Left ventricle myocardium superior (tissue), 1 donor: ENCODE measurements around the gene MED13L. TPM values are rescaled to one million over a fixed set of nuclear protein-coding genes. Genes with fewer than 3 reads are reported as not detected.
A peak's percentile ranks its signal among the peaks of the same experiment; 100 is the strongest.
"Not testable (repeated sequence)": the region's sequence is repeated elsewhere in the genome, so short reads cannot be mapped to it uniquely, and the experiment has no call there.

Experiments
- ATAC-seq: fragments of 200-7000 bp; cut with Tn5 transposase; one replicate; pipeline ENCODE4 v1.9.1; 2020; ENCODE audit warnings: mild to moderate bottlenecking, moderate library complexity
- DNase-seq: peaks from one replicate; pipeline ENCODE4 v3.0.0-alpha.2; 2020
- intact Hi-C: fragments of 100-400 bp; cut with micrococcal nuclease; formaldehyde crosslinking; loops from one replicate; pipeline ENCODE4 v1.11.0; 2022
- total RNA-seq: library from RNA; stranded (reverse); fragmentation: NEBNext Ultra II Directional; extraction: Animal tissue kit (Norgen Biotek cat#: 25700); gene quantifications from one replicate; pipeline ENCODE4 v1.2.1, GENCODE V29; 2021
- donor health status: DM: no; HTN: yes; CAD: no; lungs with severe emphysema.

The MED13L gene
- total RNA-seq, 1 donor from 2014 or later = 64.0 TPM

DNA sequence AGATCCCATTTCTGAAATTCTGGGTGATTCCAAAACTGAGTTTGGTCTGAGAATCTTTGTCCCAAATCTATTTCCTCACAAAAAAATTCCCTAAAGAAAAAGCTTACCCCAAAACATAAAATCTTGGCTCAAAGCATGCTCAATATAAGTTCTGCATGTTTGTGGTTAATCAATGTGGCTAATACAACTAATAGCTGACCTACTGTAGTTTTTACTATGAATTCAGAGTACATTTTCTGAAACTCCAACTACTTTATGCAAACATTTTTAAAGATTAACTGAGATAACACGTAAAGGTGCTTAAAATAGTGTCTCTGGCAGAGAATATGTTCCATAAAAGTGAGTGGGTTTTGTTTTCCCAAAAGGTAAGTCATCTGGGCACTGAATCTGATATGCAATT is 133.1 kb downstream of the MED13L start:
- intact Hi-C loops = loop anchor here (10.0 kb wide), 2 partner anchors 80 to 130 kb away; no protein-coding TSS in a partner anchor
- ATAC-seq = no peak

DNA sequence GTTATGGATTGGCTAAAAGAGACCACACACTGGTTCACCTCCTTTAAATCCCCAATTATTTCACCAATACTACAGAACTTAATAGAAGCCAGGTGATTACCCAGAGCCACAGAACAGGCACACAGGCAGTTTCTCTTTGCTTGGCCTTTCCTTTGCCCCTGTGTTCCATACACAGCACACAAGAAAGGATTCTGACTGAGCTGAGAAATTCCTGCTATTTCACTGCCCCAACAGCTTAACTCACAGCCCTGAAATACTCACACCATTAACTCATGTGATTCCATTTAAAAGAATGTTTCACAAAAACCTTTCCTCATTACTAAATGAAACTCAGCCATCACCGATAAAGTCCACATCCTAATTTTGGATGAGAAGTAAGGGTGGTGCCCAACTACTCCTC is 133.6 kb downstream of the MED13L start:
- peak; percentile 55 for ATAC-seq
- no peak for DNase-seq
- intact Hi-C loops = loop anchor here (10.0 kb wide), 2 partner anchors 81 to 129 kb away; no protein-coding TSS in a partner anchor

More for the DNA sequence above, 133.1 kb downstream of the MED13L start:
- no peak for DNase-seq

DNA sequence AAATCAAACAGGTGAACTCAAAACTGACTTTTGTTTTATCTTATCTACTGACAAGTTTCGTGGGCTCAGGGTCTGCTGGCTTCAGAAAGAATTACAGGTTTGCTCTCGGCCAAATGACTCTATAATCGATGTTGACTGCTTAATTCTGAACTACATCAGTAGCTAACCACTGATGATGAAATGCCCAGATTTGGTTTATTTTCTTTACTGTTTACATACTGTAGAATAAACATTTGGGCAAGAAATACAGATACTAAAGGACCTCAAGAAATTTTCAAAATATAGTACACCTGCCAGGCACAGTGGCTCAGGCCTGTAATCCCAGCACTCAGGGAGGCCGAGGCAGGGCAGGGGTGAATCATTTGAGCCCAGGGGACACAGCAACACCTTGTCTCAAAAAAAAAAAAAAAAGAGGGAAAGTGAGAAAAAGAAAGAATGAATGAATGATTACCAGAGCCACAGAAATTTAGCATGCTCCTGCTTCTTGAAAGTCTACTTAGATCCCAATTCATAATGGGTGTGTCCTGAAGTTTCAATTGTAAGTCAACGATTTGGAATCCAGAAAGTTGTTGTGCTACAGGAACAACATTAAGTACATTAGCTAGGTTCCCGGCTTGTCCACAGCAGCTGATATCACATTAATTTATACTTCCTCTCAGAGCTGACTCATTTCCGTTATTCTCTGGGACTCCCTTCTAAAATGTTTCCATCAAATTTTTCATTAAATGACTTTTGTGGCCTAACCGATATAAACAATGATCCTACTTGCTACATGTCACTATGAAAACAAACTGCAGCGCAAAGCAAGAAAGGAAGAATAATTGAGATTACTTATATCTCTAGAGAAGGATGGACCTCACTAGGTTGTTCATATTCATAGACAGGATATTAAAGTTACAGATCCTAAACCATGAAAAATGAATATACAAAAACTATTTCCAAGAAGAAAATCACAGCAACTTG is 134.3 kb downstream of the MED13L start:
- DNase-seq (no peak), ATAC-seq (peak; percentile 9)
- intact Hi-C loops = loop anchor here (10.0 kb wide), 2 partner anchors 82 to 128 kb away; no protein-coding TSS in a partner anchor

DNA sequence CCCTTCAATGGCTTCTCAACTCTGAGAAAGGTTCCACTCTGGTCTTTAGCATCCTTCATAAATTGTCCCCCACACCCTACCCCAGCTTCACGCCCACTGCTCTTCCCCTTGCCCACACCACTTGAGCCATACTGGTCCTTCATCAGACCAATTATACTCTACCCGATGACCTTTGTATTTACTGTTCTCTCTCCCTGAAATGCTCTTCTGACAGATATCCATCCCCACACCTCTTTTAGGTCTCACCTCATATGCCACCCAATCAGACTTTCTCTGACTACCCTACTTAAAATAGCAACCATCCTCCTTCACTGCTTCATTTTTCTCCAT is 135.7 kb downstream of the MED13L start:
- DNase-seq (no peak), ATAC-seq (peak; percentile 17)
- intact Hi-C loops = loop anchor here (10.0 kb wide), 2 partner anchors 83 to 127 kb away; no protein-coding TSS in a partner anchor

DNA sequence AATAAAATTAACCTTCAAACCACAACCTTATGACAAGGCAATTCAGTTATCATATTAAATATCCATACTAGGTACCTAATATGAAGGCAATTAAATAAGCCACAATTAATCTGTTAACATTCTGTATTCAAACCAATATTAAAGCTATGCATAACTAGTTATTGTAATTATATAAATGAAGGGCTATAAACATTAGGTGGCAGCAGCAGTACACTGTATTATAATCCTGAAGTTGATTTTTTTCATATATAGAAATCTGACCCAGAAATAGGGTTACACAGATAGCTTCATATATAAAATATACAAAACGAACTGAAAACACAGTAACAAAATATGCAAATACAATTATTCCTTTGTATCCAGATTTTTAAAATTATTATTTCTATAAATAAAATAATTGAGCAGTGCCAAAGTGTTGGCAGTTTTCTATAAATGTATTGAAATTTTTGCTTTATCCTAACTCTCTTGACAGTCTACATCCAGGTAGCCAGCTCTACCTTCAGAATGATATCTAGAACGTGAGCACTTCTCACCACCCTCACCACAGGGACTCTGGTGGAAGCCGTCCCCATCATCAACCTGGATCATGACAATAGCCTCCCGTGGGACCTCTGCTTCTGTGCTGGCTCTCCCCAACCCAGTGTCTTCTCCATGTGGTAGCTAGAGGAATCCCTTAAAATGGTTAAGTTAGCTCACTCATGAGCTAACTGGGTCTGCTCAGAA is 136.2 kb downstream of the MED13L start:
- intact Hi-C loops = loop anchor here (10.0 kb wide), 2 partner anchors 84 to 126 kb away; no protein-coding TSS in a partner anchor
- ATAC-seq (peak; percentile 33), DNase-seq (no peak)

DNA sequence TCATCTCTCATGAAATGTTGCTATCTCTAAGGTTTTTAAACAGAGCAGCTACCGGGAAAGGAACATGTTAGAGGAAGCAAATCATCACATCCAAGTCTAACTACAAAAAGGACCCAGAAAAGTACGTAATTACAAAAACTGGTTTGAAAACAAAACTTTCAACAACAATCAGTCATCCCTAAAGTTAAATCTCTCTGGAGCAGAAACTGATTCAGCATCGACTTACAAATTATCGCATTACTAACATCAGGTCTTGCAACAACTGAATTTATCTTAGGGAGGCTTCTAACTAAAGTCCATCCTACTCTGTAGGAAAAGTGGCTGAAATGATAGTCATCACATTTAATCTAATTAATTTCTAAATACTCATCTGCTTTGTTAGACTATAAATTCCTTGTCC is 137.0 kb downstream of the MED13L start:
- intact Hi-C loops = loop anchor here (10.0 kb wide), 2 partner anchors 84 to 126 kb away; no protein-coding TSS in a partner anchor
- ATAC-seq (no peak), DNase-seq (no peak)

DNA sequence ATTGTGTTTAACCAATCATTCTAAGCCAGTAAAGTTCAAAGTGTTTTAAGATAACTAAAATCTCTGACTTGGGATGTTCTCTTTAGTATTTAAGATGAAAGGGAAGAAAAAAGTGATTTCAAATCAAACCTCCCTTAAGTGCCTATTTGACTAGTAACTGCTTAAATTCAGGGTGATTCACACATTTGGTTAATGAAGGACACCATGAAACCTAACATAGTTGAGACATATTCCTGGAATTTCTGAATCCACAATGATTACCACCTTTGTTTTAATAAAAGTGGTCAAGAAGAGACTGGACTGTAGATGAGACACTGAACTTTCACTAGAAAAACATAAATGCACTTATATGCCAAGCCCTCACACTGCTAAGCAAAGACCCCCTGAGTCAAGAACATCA is 138.7 kb downstream of the MED13L start:
- intact Hi-C loops = no loop called here
- DNase-seq (no peak), ATAC-seq (no peak)

DNA sequence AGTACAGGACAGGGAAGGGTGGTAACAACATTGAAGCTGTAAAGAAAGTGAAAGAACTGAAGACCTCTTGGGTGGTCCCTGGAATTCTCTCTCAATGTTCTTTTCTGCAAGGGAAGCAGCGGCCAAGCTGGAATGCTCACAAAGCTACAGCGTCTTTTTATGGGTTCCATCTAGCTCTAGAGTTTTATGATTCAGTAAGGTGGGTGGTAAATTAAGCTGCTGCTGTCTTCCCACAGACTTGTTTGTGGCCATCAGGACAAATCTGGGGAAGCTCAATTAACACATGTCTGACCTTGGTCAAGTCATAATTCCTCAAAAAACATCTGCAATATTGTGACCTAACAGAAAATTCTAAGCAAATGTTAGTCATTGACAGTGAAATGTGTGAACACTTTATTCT is 139.1 kb downstream of the MED13L start:
- DNase-seq (no peak), ATAC-seq (no peak)
- intact Hi-C loops = no loop called here

DNA sequence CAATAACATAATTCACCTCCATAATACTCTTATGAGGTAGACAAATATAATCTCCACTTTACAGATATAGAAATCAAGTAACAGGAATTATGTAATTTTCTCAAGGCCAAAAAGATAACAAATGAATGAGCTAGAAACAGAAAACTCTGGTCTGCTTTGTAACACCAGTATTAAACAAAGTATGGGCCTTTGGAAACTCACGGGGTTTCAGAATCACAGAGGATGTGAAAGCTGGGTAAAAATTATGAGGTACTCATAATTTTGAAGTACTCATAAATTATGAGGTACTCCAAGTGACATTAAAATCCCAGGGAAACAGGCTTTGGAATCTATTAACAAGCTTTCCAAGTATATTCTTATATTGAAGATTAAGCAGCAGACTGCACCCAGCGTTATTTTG is 140.2 kb downstream of the MED13L start:
- intact Hi-C loops = no loop called here
- ATAC-seq (no peak), DNase-seq (no peak)

DNA sequence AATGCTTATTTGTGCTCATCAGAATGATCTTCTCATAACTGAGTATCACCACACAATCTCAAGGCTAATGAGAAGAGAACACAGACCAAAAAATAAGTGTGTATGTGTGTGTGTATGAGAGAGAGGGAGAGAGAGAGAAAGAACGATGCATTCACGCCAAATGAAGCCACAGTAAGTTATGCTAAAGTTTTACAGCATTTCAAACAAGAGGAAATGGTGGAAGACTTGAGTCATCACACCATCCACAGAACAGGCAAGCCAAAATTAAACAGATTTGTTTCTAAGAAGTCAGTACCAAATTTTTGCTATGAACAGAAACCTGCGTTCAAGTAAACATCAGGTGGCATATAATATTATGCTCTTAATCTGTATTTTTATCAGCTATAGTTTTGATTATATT is 141.2 kb downstream of the MED13L start:
- DNase-seq (no peak), ATAC-seq (no peak)
- intact Hi-C loops = no loop called here

DNA sequence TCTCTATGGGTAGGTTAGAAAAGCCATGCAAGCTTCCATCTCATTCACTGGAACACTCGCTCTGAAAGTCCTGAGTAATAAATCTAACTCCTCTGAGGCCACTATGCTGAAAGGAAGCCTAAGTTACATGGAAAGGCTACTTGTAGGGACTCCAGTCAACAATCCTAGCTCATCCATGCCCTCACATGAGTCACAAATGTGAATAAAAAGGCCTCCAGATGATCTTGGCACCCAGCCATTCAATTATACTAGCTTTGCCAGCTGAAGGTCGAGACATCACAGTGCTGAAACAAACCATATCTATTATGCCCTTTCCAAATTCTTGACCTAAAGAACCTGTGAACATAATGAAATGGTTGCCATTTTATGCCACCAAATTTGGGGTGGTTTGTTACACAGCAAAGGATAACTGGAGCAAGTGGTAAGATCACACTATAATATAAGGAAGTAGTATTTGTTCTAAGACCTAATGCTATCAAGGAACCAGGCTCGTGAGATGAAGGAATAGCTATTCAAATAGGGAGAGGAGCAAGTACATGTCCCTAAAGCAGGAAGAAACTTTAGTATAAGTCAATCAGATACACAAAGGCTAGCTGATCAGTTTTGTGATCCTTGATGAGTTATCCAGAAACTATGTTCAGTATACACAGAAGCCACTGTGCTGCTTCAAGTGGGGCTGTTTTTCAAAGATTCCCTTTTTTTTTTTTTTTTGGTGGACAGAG is 142.1 kb downstream of the MED13L start:
- no peak for DNase-seq
- ATAC-seq = peak; percentile 41
- intact Hi-C loops = no loop called here

DNA sequence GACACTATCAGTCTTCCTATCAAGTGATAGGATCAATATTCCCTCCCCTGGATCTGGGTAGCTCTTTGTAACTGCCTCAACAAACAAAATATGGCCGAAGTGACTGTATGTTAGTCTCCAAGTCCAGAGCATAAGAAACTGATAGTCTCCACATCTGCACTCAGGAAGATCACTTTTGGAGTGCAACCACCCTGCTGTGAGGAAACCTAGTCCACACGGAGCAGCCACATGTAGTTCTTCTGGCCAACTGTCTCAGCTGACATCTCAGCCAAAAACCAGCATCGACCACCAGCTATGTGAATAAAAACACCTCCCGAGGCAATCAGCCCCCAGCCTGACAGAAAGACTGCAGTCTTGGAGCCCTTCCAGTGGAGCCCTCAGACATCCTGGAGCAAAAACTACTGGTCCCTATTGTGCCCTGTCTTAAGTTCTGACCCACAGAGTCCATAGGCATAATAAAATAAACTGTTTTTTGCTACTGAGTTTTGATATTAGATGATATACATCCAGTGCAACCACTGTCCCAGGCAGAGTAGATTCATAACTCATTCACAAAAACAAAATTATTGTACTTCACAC is 143.8 kb downstream of the MED13L start:
- no peak for DNase-seq
- intact Hi-C loops = no loop called here
- ATAC-seq = no peak

DNA sequence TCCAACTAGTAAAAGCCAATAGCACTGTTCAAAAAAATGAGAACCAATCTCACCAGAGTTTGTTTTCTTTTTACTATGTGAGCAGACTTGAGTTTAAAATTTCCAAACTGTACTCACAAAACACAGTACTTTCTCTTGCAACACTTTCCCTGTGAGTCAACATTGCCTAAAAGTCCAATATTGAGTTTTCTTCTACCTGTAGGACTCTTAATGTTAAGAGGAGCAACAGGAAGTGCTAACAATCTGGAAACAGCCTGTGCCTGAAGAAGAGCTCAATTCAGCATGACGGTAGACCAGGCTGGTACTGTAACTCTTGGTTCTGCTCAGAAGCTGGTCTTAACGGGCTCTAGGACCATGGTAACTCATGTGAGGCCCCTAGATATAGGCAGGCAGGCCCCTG is 144.3 kb downstream of the MED13L start:
- ATAC-seq (no peak), DNase-seq (no peak)
- intact Hi-C loops = no loop called here

DNA sequence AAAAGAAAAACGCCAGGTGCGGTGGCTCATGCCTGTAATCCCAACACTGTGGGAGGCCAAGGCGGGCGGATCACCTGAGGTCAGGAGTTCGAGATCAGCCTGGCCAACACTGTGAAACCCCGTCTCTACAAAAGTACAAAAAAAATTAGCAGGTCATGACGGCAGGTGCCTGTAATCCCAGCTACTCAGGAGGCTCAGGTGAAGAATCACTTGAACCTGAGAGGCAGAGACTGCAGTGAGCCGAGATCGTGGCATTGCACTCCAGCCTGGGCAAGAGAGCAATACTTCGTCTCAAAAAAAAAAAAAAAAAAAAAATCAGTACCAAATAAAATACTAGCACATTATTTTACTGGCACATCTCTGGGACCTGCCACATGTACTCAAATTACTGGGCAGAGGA is 145.5 kb downstream of the MED13L start:
- DNase-seq, ATAC-seq, intact Hi-C loops: not testable (repeated sequence)

DNA sequence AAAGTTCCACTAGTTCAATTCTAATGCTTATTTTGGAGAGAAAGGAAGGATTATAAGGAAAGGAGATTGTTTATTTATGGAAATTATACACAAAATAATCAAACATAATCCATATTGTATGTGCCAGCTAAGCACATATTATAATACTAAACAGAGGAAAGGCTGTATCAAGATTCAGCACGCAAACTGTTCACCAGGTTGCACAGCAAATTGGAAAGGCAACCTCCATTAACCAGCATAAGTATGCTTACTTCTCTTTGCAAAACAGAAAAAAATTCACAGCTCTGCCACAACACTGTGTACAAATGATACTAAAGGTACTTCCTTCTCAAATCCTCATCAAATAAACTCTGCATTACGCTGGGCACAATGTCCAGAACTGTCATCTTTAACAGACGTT is 146.3 kb downstream of the MED13L start:
- intact Hi-C loops = no loop called here
- DNase-seq (no peak), ATAC-seq (no peak)

DNA sequence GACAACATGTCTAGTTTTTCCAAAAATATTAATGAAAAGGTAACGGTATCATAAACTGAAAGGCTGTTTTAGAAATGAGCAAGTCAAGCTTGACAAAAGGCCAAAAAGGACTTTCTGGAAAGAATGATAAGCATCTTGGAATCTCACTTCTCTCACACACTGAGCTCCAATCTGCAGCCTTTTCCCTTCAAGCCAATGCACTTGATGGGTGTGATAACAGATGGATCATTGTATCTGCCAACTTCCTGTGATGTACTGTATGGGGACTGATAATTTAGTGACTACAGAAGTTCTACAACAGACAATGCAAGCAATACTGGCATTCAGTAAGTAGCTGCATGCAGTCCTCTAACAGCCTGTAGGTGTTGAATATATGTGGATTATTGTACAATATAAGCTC is 147.1 kb downstream of the MED13L start:
- no peak for DNase-seq
- intact Hi-C loops = no loop called here
- no peak for ATAC-seq

DNA sequence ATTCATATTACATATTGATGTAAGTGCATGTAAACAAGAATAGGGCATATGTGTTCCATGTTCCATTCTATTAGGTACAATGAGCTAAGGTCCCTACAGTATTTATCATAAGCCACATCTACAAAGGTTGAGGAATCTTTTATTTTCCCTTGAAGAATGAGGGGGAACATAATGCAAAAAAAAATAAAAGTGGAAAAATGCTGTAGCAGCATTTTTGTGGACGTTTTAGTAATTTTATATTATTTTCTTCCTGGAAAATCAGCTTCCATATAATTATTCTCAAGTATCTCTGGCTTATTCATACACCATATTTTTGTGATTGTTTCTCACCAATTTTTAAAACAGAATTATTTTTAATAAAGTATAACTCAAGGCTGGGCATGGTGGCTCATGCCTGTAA is 148.7 kb downstream of the MED13L start:
- DNase-seq (no peak), ATAC-seq (no peak)
- intact Hi-C loops = no loop called here

DNA sequence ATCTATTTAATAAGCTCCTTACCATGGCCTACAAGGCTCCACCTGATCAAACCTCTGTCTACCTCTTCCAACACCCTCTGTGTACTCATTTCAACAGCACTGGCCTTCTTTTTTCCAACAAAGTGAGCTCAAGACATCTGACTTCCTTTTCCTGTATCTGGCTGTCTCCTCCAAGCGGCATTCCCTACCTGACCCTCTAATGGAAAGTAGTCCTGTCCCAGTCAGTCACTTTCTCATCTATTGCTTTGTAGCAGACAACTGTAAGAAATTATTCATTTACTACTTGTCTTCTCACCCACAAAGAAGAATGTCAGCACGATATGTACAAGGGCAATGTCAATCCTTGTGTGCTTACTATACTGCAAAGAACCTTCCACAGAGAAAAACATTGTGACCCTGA is 149.6 kb downstream of the MED13L start:
- DNase-seq (no peak), ATAC-seq (no peak)
- intact Hi-C loops = no loop called here

DNA sequence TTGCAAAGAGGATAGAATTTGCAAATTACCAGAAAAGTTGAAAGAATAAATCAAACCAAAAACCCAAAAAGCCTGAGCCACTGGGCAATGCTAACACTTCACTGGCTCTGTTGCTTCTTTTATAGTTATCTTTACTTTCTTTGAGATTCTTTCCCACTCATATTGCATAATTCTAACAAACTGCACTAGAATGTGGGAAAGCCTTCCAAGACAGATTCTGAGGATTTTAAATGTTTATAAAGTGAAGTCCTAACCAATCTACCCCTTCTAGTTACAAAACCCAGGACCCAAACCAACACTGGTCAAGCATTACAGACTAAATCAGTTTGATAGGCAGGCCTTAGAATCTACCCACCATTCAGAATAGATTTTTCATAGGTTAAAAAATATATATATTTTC is 150.9 kb downstream of the MED13L start:
- no peak for DNase-seq
- peak; percentile 22 for ATAC-seq
- intact Hi-C loops = no loop called here
